ENCODE results near the gene ZNF418.

DNA sequence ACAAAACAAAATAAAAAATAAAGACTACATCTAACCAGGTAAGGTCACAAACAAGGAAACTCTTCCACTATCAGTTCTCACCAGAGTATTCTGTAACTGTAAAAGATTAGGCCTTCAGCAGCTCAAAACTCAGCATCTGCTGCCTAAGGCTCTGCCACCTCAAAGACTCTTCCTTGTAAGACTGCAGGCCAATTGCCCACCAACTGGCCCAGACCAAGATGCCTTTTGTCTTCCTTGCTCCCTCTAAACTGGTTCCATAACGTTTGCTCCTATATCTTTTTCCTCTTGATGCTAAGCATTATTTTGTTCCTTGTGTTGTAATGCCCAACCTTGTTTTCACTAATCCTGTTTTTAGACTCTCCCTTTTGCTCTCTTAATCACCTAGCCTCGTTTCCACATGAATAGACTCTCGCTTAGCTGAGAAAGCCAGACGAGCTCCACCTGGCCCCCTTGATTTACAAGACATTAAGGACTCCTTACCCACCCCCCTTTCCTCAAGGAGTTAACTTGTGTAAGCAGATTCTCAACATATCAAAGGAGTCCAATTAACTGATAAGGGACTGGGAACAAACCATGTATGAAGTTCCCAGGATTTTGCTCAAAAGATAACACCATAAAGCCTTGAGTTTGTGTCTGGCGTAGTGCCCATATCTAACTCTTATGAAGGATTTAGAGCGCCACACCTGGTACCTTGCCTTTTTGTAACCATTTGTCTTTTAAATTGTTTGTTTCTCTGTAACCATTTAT, 47.8 kb downstream of the ZNF418 start:
- TF ChIP-seq, protein P1, sequence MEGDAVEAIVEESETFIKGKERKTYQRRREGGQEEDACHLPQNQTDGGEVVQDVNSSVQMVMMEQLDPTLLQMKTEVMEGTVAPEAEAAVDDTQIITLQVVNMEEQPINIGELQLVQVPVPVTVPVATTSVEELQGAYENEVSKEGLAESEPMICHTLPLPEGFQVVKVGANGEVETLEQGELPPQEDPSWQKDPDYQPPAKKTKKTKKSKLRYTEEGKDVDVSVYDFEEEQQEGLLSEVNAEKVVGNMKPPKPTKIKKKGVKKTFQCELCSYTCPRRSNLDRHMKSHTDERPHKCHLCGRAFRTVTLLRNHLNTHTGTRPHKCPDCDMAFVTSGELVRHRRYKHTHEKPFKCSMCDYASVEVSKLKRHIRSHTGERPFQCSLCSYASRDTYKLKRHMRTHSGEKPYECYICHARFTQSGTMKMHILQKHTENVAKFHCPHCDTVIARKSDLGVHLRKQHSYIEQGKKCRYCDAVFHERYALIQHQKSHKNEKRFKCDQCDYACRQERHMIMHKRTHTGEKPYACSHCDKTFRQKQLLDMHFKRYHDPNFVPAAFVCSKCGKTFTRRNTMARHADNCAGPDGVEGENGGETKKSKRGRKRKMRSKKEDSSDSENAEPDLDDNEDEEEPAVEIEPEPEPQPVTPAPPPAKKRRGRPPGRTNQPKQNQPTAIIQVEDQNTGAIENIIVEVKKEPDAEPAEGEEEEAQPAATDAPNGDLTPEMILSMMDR (IDR thresholded peaks at IDR 0.05) = no peak
- no peak for TF ChIP-seq NFE2L1 (CRISPR knock-in tag; IDR thresholded peaks at IDR 0.05)
- TF ChIP-seq, protein P2, sequence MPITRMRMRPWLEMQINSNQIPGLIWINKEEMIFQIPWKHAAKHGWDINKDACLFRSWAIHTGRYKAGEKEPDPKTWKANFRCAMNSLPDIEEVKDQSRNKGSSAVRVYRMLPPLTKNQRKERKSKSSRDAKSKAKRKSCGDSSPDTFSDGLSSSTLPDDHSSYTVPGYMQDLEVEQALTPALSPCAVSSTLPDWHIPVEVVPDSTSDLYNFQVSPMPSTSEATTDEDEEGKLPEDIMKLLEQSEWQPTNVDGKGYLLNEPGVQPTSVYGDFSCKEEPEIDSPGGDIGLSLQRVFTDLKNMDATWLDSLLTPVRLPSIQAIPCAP (CRISPR knock-in tag; IDR thresholded peaks at IDR 0.05) = no peak
- TF ChIP-seq, protein P3, sequence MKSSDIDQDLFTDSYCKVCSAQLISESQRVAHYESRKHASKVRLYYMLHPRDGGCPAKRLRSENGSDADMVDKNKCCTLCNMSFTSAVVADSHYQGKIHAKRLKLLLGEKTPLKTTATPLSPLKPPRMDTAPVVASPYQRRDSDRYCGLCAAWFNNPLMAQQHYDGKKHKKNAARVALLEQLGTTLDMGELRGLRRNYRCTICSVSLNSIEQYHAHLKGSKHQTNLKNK (CRISPR knock-in tag; IDR thresholded peaks at IDR 0.05) = no peak
- TF ChIP-seq, protein P4, sequence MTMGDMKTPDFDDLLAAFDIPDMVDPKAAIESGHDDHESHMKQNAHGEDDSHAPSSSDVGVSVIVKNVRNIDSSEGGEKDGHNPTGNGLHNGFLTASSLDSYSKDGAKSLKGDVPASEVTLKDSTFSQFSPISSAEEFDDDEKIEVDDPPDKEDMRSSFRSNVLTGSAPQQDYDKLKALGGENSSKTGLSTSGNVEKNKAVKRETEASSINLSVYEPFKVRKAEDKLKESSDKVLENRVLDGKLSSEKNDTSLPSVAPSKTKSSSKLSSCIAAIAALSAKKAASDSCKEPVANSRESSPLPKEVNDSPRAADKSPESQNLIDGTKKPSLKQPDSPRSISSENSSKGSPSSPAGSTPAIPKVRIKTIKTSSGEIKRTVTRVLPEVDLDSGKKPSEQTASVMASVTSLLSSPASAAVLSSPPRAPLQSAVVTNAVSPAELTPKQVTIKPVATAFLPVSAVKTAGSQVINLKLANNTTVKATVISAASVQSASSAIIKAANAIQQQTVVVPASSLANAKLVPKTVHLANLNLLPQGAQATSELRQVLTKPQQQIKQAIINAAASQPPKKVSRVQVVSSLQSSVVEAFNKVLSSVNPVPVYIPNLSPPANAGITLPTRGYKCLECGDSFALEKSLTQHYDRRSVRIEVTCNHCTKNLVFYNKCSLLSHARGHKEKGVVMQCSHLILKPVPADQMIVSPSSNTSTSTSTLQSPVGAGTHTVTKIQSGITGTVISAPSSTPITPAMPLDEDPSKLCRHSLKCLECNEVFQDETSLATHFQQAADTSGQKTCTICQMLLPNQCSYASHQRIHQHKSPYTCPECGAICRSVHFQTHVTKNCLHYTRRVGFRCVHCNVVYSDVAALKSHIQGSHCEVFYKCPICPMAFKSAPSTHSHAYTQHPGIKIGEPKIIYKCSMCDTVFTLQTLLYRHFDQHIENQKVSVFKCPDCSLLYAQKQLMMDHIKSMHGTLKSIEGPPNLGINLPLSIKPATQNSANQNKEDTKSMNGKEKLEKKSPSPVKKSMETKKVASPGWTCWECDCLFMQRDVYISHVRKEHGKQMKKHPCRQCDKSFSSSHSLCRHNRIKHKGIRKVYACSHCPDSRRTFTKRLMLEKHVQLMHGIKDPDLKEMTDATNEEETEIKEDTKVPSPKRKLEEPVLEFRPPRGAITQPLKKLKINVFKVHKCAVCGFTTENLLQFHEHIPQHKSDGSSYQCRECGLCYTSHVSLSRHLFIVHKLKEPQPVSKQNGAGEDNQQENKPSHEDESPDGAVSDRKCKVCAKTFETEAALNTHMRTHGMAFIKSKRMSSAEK (CRISPR knock-in tag; IDR thresholded peaks at IDR 0.05; ENCODE audit: borderline replicate concordance) = no peak
- TF ChIP-seq, protein P5, sequence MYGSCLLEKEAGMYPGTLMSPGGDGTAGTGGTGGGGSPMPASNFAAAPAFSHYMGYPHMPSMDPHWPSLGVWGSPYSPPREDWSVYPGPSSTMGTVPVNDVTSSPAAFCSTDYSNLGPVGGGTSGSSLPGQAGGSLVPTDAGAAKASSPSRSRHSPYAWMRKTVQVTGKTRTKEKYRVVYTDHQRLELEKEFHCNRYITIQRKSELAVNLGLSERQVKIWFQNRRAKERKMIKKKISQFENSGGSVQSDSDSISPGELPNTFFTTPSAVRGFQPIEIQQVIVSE (CRISPR knock-in tag; IDR thresholded peaks at IDR 0.05; ENCODE audit: borderline replicate concordance) = no peak
- TF ChIP-seq CREB1 (CRISPR knock-in tag; IDR thresholded peaks at IDR 0.05) = no peak

Data from WTC11 (cell line).